Measurements from ENCODE around the gene SEPTIN8. TPM values are rescaled to one million over a fixed set of nuclear protein-coding genes. Genes with fewer than 3 reads are reported as not detected.

SEPTIN8 gene
- total RNA-seq, 2 donors from 2014 or later, result 27.5 to 27.7 TPM

GRCh38 chr5:132734687-132735086 lies 42.4 kb downstream of the SEPTIN8 start:
- no peak for ATAC-seq
- H3K27me3 ChIP-seq, result no peaks in the 10 kb centered on the region
- TF ChIP-seq POLR2A (IDR thresholded peaks at IDR 0.05), result no peak
- no peak for TF ChIP-seq CTCF (IDR thresholded peaks at IDR 0.05)
- peaks cover 13% of the 10 kb centered on the region for H3K4me1 ChIP-seq
- no peak for DNase-seq
- WGBS, 2 donors, result 66 to 67% methylated on average over 2 of the region's 2 CpGs
- no peaks in the 10 kb centered on the region for H3K36me3 ChIP-seq (replicated peaks in 1 of 2; ENCODE audit: insufficient read depth in 1 of 2, low read depth in 2 of 2)
- H3K9me3 ChIP-seq, result no peaks in the 10 kb centered on the region
- H3K27ac ChIP-seq, result no peak overlapping the region
- intact Hi-C loops (cut with DNase I), result no loop called here
- no peak overlapping the region for H3K4me3 ChIP-seq

GRCh38 chr5:132733499-132734148 lies 43.4 kb downstream of the SEPTIN8 start:
- H3K4me1 ChIP-seq, result peaks cover 13% of the 10 kb centered on the region
- H3K9me3 ChIP-seq, result no peaks in the 10 kb centered on the region
- no peaks in the 10 kb centered on the region for H3K27me3 ChIP-seq
- ATAC-seq (no peak), DNase-seq (no peak)
- TF ChIP-seq CTCF (IDR thresholded peaks at IDR 0.05) (no peak), POLR2A (IDR thresholded peaks at IDR 0.05) (no peak)
- no peak overlapping the region for H3K4me3 ChIP-seq
- H3K27ac ChIP-seq, result no peak overlapping the region
- H3K36me3 ChIP-seq (replicated peaks in 1 of 2; ENCODE audit: insufficient read depth in 1 of 2, low read depth in 2 of 2), result no peaks in the 10 kb centered on the region
- WGBS, 2 donors, result 75 to 77% methylated on average over 2 of the region's 2 CpGs
- intact Hi-C loops (cut with DNase I), result no loop called here

GRCh38 chr5:132729896-132730295 lies 47.1 kb downstream of the SEPTIN8 start:
- intact Hi-C loops (cut with DNase I), result no loop called here
- Histone ChIP-seq H3K27ac (no peak overlapping the region), H3K9me3 (no peaks in the 10 kb centered on the region), H3K36me3 (replicated peaks in 1 of 2; ENCODE audit: insufficient read depth in 1 of 2, low read depth in 2 of 2) (no peaks in the 10 kb centered on the region), H3K4me3 (no peak overlapping the region), H3K27me3 (no peaks in the 10 kb centered on the region), H3K4me1 (no peaks in the 10 kb centered on the region)
- no peak for TF ChIP-seq CTCF (IDR thresholded peaks at IDR 0.05)
- no peak for TF ChIP-seq POLR2A (IDR thresholded peaks at IDR 0.05)
- ATAC-seq (no peak), DNase-seq (no peak)
- WGBS, 2 donors, result 89 to 91% methylated on average over 10 of the region's 10 CpGs

- TF ChIP-seq POLR2A (IDR thresholded peaks at IDR 0.05) (no peak), CTCF (IDR thresholded peaks at IDR 0.05) (no peak)
- H3K27me3 ChIP-seq, result no peaks in the 10 kb centered on the region
- H3K36me3 ChIP-seq (replicated peaks in 1 of 2; ENCODE audit: insufficient read depth in 1 of 2, low read depth in 2 of 2), result no peaks in the 10 kb centered on the region
- ATAC-seq (no peak), DNase-seq (no peak)
- no peak overlapping the region for H3K4me3 ChIP-seq
- intact Hi-C loops (cut with DNase I), result no loop called here
- no peaks in the 10 kb centered on the region for H3K9me3 ChIP-seq
- no peaks in the 10 kb centered on the region for H3K4me1 ChIP-seq
- WGBS, 2 donors, result 91 to 93% methylated on average over 2 of the region's 2 CpGs
- no peak overlapping the region for H3K27ac ChIP-seq
Measured at GRCh38 chr5:132725745-132726144, 51.3 kb downstream of the SEPTIN8 start.
